HCT116 (cell line): ENCODE measurements around the gene BLOC1S3. TPM values are rescaled to one million over a fixed set of nuclear protein-coding genes. Genes with fewer than 3 reads are reported as not detected.

Source experiments
- ATAC-seq: fragments of 200-7000 bp; cut with Tn5 transposase; 2 replicates; pipeline ENCODE4 v1.9.1; 2020; ENCODE audit warnings: mild to moderate bottlenecking, moderate library complexity
- BruUV-seq: library from RNA; stranded (reverse); fragments of 400-500 nt; replicated peaks from 2 replicates; lab custom pipeline; 2021; lab: Mats Ljungman, UMichigan
- CTCF ChIA-PET: fragments of 300-600 bp; sonication (Branson Sonifier 250); formaldehyde crosslinking; loops from one replicate; lab custom pipeline; 2021; ENCODE audit warnings: antibody characterized with exemption; lab: Charles Lee
- POLR2A ChIA-PET: fragments of 300-600, 350-600 bp; sonication (Branson Sonifier 250); formaldehyde crosslinking; loops from one replicate; lab custom pipeline; 2021; ENCODE audit warnings: antibody characterized with exemption; lab: Charles Lee
- RAD21 ChIA-PET, 2 experiments: fragments of 300-600 bp; sonication (Branson Sonifier 250); formaldehyde crosslinking; loops; one replicate each; lab custom pipeline; 2023; ENCODE audit warnings: low total read pairs in 2 of 2; ENCODE audit not compliant: uncharacterized antibody in 2 of 2, unreplicated experiment in 2 of 2, low non-redundant PET in 1 of 2; lab: Charles Lee
- DNase-seq: peaks from one replicate; pipeline ENCODE4 v3.0.0-alpha.2; 2010; ENCODE audit warnings: low read depth, low spot score
- H2AFZ ChIP-seq: fragments of 200-600 bp; shearing (Covaris generic), sonication (generic); 2 replicates; pipeline ENCODE4 v1.6.1; 2017; ENCODE audit warnings: low read depth, mixed run types, mixed read lengths, antibody characterized with exemption, low read length; ENCODE audit not compliant: poor library complexity, severe bottlenecking
- H3K27ac ChIP-seq: 2 replicates; pipeline ENCODE4 v1.5.1; 2012; ENCODE audit warnings: low read depth, low read length
- H3K27me3 ChIP-seq: fragments of 200-600 bp; sonication (generic); 2 replicates; pipeline ENCODE4 v1.6.1; 2016; ENCODE audit warnings: mixed run types, low read length, mixed read lengths; ENCODE audit not compliant: insufficient read depth
- H3K36me3 ChIP-seq, 2 experiments: fragments of 200-500 bp in 1 of 2; fragments of 200-600 bp in 1 of 2; sonication (Bioruptor generic) in 1 of 2; sonication (generic) in 1 of 2; 2 replicates each; pipeline versions ENCODE4 v1.5.1 to v1.6.1; 2014 to 2016; ENCODE audit warnings: low read length in 2 of 2, inconsistent platforms in 1 of 2, mixed read lengths in 1 of 2, mixed run types in 1 of 2; ENCODE audit not compliant: insufficient read depth in 2 of 2, control insufficient read depth in 1 of 2
- H3K4me1 ChIP-seq, 2 experiments: fragments of 200-600 bp in 1 of 2; sonication (generic) in 1 of 2; 2 replicates each; pipeline versions ENCODE4 v1.5.1 to v1.6.1; 2012 to 2017; ENCODE audit warnings: low read length in 2 of 2, inconsistent platforms in 1 of 2, mild to moderate bottlenecking in 1 of 2, mixed read lengths in 1 of 2, mixed run types in 1 of 2, moderate library complexity in 1 of 2; ENCODE audit not compliant: insufficient read depth in 2 of 2, control insufficient read depth in 1 of 2
- H3K4me2 ChIP-seq: fragments of 200-600 bp; sonication (generic); 2 replicates; pipeline ENCODE4 v1.6.1; 2017; ENCODE audit warnings: mixed run types, low read length, mixed read lengths
- H3K4me3 ChIP-seq, 2 experiments: fragments of 200-600 bp in 1 of 2; sonication (generic) in 1 of 2; replicated peaks in 1 of 2; 2 replicates each; pipeline ENCODE4 v1.5.1; 2011 to 2016; ENCODE audit warnings: low read length in 2 of 2, control low read depth in 1 of 2, low read depth in 1 of 2, mild to moderate bottlenecking in 1 of 2, mixed read lengths in 1 of 2, mixed run types in 1 of 2
- H3K79me2 ChIP-seq: fragments of 200-600 bp; sonication (generic); 2 replicates; pipeline ENCODE4 v1.6.1; 2017; ENCODE audit warnings: mild to moderate bottlenecking, mixed run types, low read length, moderate library complexity, mixed read lengths; ENCODE audit not compliant: insufficient read depth
- H3K9ac ChIP-seq: fragments of 200-600 bp; sonication (generic); 2 replicates; pipeline ENCODE4 v1.6.1; 2016; ENCODE audit warnings: low read length, mixed read lengths
- H3K9me2 ChIP-seq: fragments of 200-600 bp; sonication (generic), shearing (Covaris generic); 2 replicates; pipeline ENCODE4 v1.6.1; 2017; ENCODE audit warnings: mixed run types, mild to moderate bottlenecking, moderate library complexity; ENCODE audit not compliant: insufficient read depth
- H3K9me3 ChIP-seq, 2 experiments: fragments of 200-500 bp in 1 of 2; fragments of 200-600 bp in 1 of 2; sonication (Bioruptor generic) in 1 of 2; sonication (generic) in 1 of 2; 2 replicates each; pipeline ENCODE4 v1.6.1; 2014 to 2017; ENCODE audit warnings: low read length in 2 of 2, mixed read lengths in 2 of 2, inconsistent platforms in 1 of 2, low read depth in 1 of 2, mild to moderate bottlenecking in 1 of 2, mixed run types in 1 of 2, moderate library complexity in 1 of 2; ENCODE audit not compliant: control insufficient read depth in 1 of 2, insufficient read depth in 1 of 2
- H4K20me1 ChIP-seq: fragments of 200-600 bp; sonication (generic), shearing (Covaris generic); 2 replicates; pipeline ENCODE4 v1.6.1; 2017; ENCODE audit warnings: mixed run types, mild to moderate bottlenecking, moderate library complexity; ENCODE audit not compliant: insufficient read depth
- ATF3 ChIP-seq: IDR thresholded peaks from 2 replicates; pipeline ENCODE4 v1.6.1; 2012
- CBX3 ChIP-seq: IDR thresholded peaks from 2 replicates; pipeline ENCODE4 v1.6.1; 2012; ENCODE audit warnings: low read depth
- CEBPB ChIP-seq: IDR thresholded peaks from 2 replicates; pipeline ENCODE4 v1.6.1; 2012; ENCODE audit warnings: low read depth
- CTCF ChIP-seq, 3 experiments: fragments of 200-600 bp in 1 of 3; sonication (generic) in 1 of 3; IDR thresholded peaks in 2 of 3; conservative IDR thresholded peaks in 1 of 3; 2 replicates each; pipeline ENCODE4 v1.5.1; 2012 to 2017; ENCODE audit warnings: low read depth in 2 of 3, low read length in 2 of 3, antibody characterized with exemption in 1 of 3, borderline replicate concordance in 1 of 3, control low read depth in 1 of 3, mild to moderate bottlenecking in 1 of 3, mixed read lengths in 1 of 3, mixed run types in 1 of 3, moderate library complexity in 1 of 3; ENCODE audit not compliant: insufficient read depth in 1 of 3
- EZH2phosphoT487 ChIP-seq: fragments of 200-600 bp; IDR thresholded peaks from 2 replicates; pipeline ENCODE4 v1.6.1; 2018; ENCODE audit warnings: antibody characterized with exemption, borderline replicate concordance
- FOSL1 ChIP-seq: IDR thresholded peaks from 2 replicates; pipeline ENCODE4 v1.6.1; 2012; ENCODE audit warnings: low read depth
- JUND ChIP-seq: IDR thresholded peaks from 2 replicates; pipeline ENCODE4 v1.6.1; 2012
- MAX ChIP-seq: IDR thresholded peaks from 2 replicates; pipeline ENCODE4 v1.6.1; 2012
- POLR2A ChIP-seq: IDR thresholded peaks from 2 replicates; pipeline ENCODE4 v1.7.0; 2011; ENCODE audit warnings: borderline replicate concordance; ENCODE audit not compliant: insufficient read depth, insufficient read length; ENCODE audit errors: extremely low read depth
- REST ChIP-seq: IDR thresholded peaks from 2 replicates; pipeline ENCODE4 v1.6.1; 2012; ENCODE audit warnings: low read depth
- SIN3A ChIP-seq: IDR thresholded peaks from 2 replicates; pipeline ENCODE4 v1.6.1; 2012; ENCODE audit warnings: low read depth
- YY1 ChIP-seq: IDR thresholded peaks from 2 replicates; pipeline ENCODE4 v1.6.1; 2011; ENCODE audit warnings: low read length, low read depth, moderate library complexity, mild to moderate bottlenecking; ENCODE audit not compliant: insufficient replicate concordance; ENCODE audit errors: extremely low read depth
- ZFX ChIP-seq: fragments of 450-650 bp; IDR thresholded peaks from 2 replicates; pipeline ENCODE4 v1.6.1; 2017
- ZNF274 ChIP-seq: fragments of 200-500 bp; sonication (Bioruptor generic); IDR thresholded peaks from 2 replicates; pipeline ENCODE4 v1.6.1; 2014; ENCODE audit warnings: mild to moderate bottlenecking, low read depth, low read length, inconsistent platforms
- intact Hi-C: fragments of 100-400 bp; cut with micrococcal nuclease; formaldehyde crosslinking; loops from 2 replicates; pipeline ENCODE4 v1.10.0; 2022
- total RNA-seq: library from RNA; stranded (reverse); gene quantifications from one replicate; pipeline ENCODE4 v1.2.1, GENCODE V29; 2021; ENCODE audit not compliant: unreplicated experiment

BLOC1S3 gene
- total RNA-seq, 1 experiment from 2014 or later = 12.2 TPM

GRCh38 chr19:45172611-45173208 lies 5.9 kb upstream of the BLOC1S3 start (continued):
- no peak for TF ChIP-seq REST
- TF ChIP-seq ZFX = no peak
- no peak for TF ChIP-seq CTCF (IDR thresholded peaks at IDR 0.05 in 2 of 3, conservative IDR thresholded peaks at IDR 0.05 in 1 of 3; ENCODE audit: borderline replicate concordance in 1 of 3, insufficient read depth in 1 of 3, low read depth in 2 of 3, low read length in 2 of 3)
- TF ChIP-seq, all 23 proteins: peak for 0

GRCh38 chr19:45173816-45174215 lies 4.8 kb upstream of the BLOC1S3 start:
- H3K9ac ChIP-seq = no peak overlapping the region
- ChIA-PET CTCF (no interaction called here), POLR2A (no interaction called here)
- H3K9me3 ChIP-seq = no peaks in the 10 kb centered on the region
- TF ChIP-seq JUND (no peak), EZH2phosphoT487 (no peak), CBX3 (no peak), YY1 (no peak), ZNF274 (no peak), FOSL1 (no peak), MAX (no peak), POLR2A (no peak), SIN3A (no peak), ATF3 (no peak), CTCF (IDR thresholded peaks at IDR 0.05 in 2 of 3, conservative IDR thresholded peaks at IDR 0.05 in 1 of 3; ENCODE audit: borderline replicate concordance in 1 of 3, insufficient read depth in 1 of 3, low read depth in 2 of 3, low read length in 2 of 3) (no peak), CEBPB (no peak)
- TF ChIP-seq, all 23 proteins: peak for 0
- ATAC-seq = no peak
- no peaks in the 10 kb centered on the region for H3K9me2 ChIP-seq
- peaks cover 4 to 21% of the 10 kb centered on the region in 2 experiments; a peak in 1 of 4 replicates for H3K4me1 ChIP-seq
- H3K4me3 ChIP-seq = no peak overlapping the region
- H3K27me3 ChIP-seq = no peaks in the 10 kb centered on the region
- RAD21 ChIA-PET = no interaction called here
- H2AFZ ChIP-seq = no peak overlapping the region
- DNase-seq = no peak
- no peaks in the 10 kb centered on the region for H3K36me3 ChIP-seq
- H4K20me1 ChIP-seq = no peaks in the 10 kb centered on the region
- BruUV-seq = no TSS peak
- H3K79me2 ChIP-seq = no peaks in the 10 kb centered on the region
- no peak overlapping the region for H3K4me2 ChIP-seq
- H3K27ac ChIP-seq = no peak overlapping the region
- intact Hi-C loops = loop anchor here (10.0 kb wide), 1 partner anchor 79 kb away; the partner anchor contains the start of gene PPP1R37
